Stimulated activated CD4-positive, alpha-beta T cell treated with anti-CD3 and anti-CD28 coated beads, Interleukin-12 subunit alpha, Interleukin-12 subunit beta, amount 100 ng/mL, for 4 hours (primary cell): ENCODE measurements around the gene HLA-B.

Experiments used
- DNase-seq: peaks from one replicate; pipeline ENCODE4 v3.0.0-alpha.2; 2020

HLA-B gene

DNA sequence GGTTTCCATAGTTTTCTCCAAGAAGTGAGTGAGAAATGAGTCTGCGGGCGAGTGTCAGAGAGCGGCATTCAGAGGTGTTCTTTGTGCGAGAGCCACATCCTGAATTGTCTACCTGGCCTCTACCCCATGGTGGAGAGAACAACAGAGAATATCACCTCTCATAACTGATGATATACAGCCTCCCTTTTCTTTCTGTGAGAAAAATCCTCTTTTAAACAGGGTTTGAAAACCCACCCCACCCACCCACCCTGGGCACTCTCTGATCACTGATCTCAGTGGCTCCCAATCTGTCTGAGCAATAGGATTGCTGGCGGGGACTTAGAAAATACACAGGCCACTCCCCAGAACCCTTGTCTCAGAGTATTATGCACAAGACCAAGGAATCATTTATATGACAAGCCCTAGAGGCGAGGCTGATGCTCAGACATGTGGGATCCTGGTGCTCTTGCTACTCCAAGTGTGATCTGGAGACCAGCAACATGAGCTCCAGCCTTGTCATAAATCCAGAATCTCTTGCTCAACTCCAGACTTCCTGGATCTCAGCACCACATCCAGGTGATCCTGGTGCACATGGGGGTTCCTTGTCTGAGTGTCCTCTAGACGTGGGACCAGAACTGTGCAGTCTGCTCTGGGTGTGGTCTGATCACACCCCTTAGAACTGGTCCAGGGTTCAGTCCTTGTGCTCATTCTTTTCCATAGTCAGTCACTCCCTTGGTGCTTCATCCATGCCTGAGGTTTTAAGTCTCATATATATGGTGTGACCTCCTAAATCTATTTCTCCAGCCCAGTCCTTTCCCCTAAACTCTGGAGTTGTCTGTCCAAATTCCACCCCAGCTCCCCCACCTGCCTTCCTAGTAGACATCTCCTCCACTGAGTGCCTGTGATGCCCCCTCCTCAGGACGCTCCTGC is 5.3 kb downstream of the HLA-B start:
- no peak for DNase-seq

DNA sequence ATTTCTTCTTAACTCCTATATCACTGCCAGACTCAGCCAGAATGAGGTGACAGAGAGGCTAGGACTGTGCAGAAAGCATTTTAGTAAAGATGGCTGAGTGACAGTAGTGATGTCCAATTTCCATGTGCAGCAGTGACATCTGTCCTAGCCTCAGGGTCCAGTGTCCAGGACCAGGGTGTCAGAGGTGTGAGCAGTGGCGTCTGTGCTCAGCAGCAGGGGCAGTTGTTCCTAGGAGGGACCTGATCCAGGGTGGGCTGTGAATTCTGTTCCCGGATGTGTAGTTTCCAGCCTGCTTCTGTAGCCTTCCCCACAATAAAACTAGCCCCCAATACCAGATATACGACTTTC is 6.0 kb downstream of the HLA-B start:
- DNase-seq = no peak

GRCh38 chr6:31350196-31351032 is 6.6 kb downstream of the HLA-B start:
- DNase-seq = no peak

DNA sequence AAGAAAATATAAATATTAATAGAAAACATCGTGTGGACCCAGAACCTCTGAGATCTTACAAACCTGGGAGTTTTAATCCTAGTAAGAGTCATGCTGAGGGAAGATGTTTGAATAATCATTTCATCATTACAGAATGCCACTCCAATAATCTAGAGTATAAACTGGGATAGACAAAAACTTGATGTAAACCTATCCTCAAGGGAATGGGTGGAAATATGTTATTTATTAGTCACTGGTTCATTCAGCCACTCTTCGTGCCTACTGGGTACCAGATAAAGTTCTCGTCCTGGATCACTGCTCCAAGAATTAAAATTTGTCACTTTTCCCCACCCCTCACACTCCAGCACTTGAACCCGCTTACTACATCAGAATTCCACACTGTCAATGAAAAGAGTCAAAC is 7.7 kb downstream of the HLA-B start:
- no peak for DNase-seq

GRCh38 chr6:31345026-31345730 is 11.8 kb downstream of the HLA-B start:
- DNase-seq = no peak

DNA sequence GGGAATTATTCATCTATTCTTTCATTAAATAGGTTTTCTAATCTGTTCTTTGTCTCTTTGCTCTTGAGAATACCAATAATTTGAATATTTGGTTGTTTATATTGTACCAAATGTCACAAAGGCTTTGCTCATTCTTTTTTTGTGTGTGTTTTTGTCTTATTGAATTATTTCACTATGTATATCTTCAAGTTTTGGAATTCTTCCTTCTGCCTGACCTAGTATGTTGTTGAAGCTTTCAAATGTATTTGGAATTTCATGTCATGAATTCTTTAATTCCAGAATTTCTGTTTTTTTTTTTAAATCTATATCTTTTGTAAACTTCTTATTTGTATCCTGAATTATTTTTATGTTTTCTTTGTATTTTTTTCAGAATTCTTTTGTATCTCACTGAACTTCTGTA is 16.8 kb downstream of the HLA-B start:
- DNase-seq = no peak

- DNase-seq = no peak
These were observed 17.8 kb downstream of the HLA-B start for GRCh38 chr6:31339210-31339609.

DNA sequence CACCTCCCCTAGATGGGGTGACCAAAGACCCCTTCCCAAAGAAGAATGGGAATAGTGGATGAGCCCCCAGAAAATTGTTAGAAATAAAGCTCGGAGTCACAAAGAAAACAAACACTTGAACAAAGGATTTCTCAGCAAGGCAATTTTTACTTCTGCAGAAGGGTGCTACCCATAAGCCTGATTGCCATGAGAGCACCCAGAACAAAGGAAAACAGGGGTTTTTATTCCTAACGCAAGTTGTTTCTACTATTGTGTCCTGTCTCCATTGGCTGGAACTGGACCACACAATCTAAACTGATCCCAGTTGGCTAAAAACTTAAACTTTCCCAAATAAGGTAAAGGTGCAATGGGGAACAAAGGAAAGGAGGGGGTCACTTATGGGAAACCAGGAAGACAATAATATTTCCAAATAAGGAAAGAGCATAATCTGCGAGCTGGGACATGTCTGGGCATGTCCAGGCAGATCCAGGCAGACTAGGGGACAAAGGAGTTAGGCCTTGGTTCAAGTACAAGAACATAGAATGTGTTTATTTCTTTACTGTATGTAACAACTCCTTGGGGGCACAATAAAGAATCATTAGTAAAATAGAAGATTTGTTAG is 20.0 kb downstream of the HLA-B start:
- no peak for DNase-seq

DNA sequence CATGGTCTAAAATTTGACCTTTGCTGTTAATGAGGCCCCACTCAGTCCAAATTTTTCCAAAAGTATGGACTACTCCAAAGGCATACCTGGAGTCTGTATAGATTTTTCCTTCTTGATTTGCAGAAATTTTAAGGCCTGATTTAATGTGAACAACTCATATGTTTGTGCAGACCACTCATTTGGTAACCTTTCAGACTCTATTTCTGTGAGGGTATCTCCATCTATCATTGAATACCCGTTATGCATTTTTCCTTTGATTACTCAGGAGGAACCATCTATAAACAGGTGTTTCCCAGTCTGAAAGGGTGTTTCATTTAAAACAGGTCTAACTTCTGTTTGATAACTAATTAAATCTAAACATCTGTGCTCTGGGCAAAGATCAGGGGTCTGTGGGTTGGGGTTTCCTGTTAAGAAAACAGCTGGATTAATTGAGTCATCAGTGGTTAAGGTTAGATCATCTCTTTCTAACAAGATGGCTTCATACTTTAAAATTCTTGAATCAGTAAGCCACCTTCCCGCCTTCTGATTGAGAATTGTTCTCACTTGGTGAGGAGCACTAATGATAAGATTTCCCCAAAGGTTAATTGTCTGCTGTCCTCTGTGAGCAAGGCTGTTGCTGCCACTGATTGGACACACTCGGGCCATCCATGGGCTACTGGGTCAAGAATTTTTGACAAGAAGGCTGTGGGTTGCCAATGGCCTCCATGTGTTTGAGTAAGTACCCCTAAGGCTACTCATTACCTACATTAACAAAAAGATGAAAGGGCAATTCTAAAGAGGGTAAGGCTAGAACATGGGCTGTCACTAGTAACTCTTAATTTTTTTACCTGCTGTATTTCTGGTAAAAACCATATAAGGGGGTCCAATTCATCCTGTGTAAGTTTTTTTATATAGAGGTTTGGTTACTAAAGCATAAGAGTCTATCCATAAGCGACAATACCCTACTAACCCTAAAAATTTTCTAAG is 24.1 kb downstream of the HLA-B start:
- no peak for DNase-seq

GRCh38 chr6:31328355-31328960 is 28.5 kb downstream of the HLA-B start:
- DNase-seq = no peak

- no peak for DNase-seq
These were observed 35.2 kb downstream of the HLA-B start for GRCh38 chr6:31321820-31322219.

DNA sequence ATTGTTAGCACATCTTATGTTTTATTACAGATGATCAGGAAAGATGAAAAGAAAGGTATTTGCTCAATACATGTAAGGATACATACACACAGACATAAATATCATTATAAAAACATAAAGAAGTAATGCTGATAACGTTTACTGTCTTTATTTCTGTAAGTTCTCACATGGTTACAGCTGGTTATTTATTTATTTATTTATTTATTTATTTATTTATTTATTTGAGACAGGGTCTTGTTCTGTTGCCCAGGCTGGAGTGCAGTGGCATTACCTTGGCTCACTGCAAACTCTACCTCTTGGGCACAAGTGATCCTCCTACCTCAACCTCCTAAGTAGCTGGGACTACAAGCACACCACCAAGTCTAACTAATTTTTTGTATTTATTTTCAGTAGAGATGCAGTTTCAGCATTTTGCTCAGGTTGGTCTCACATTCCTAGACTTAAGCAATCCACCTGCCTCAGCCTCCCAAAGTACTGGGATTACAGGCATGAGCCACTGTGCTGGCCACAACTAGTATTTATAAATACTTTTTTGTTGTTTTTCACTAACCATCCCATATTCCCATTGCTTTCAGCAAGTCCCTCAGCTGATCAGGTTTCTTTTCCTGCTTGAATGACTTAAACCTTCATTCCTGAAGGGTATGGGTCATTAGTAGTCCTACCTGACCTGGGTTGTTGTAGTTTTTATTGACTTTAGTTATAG is 35.8 kb downstream of the HLA-B start:
- no peak for DNase-seq

DNA sequence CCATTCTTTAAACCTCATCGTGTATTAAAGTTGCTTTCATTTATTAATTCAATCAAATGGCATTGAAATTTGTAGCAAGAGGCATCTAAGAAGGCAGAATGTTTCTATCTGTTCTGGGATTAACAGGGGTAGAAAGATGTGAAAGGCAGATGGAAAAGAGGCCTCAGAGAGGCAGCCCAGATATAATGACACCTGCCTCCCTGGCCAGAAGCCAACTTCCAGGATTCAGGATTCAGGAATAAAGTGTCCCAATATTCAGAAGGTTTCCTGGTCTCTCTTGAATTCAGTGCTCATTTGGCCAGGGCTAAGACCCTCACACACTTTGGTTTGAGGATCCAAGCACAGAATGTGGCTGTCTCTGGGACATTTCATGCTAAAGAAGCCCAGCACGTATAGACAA is 39.9 kb downstream of the HLA-B start:
- DNase-seq = no peak

- DNase-seq = no peak
These were observed 47.3 kb downstream of the HLA-B start for GRCh38 chr6:31309641-31310040.

DNA sequence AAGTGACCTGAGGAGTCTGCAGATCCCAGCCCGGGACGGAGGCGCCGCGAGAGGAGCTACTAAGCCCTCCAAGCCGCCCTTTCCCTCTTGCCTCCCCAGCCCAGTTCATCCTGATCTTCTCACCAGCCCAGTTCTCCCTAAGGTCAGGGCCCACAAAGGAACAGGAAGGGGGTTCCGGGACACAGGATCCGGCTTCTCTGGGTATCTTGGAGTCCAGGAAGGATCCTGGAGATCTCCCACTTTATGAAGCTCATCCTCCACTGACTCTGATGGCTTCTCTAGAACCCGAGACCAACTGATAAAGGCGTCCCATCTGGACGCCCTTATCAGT is 48.2 kb downstream of the HLA-B start:
- no peak for DNase-seq

GRCh38 chr6:31308050-31308844 is 48.7 kb downstream of the HLA-B start:
- DNase-seq = peak; percentile 58

DNA sequence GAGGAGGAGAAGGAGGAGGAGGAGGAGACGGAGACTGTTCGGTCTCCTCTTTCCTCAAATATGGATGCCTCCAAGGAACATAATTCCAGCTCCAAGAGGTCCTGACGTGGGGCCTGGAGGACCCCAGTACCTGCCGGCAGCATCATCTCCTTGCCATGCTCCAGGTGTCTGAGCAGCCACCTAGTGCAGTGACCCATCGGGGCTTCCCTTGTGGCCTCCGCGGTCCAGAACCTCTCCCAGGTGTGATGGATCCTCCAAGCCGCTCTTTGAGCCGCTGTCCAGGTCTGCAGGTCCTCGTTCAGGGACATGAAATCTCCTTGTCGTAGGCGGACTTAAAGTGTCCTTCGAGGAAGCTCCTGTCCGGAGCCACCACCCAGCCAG is 49.3 kb downstream of the HLA-B start:
- DNase-seq = no peak

- no peak for DNase-seq
These were observed 51.2 kb downstream of the HLA-B start for GRCh38 chr6:31305703-31306219.

GRCh38 chr6:31304683-31305082 is 52.3 kb downstream of the HLA-B start:
- DNase-seq = no peak
